Hematopoietic multipotent progenitor cell treated with erythropoietin and hydrocortisone succinate and interleukin-3 and kit ligand, for 17 days (in vitro differentiated cells): ENCODE measurements around the gene FGA.
A peak's percentile ranks its signal among the peaks of the same experiment; 100 is the strongest.

ENCODE experiments used
- DNase-seq: peaks from one replicate; pipeline ENCODE4 v3.0.0-alpha.2; 2015; ENCODE audit warnings: low spot score

Gene FGA

DNA sequence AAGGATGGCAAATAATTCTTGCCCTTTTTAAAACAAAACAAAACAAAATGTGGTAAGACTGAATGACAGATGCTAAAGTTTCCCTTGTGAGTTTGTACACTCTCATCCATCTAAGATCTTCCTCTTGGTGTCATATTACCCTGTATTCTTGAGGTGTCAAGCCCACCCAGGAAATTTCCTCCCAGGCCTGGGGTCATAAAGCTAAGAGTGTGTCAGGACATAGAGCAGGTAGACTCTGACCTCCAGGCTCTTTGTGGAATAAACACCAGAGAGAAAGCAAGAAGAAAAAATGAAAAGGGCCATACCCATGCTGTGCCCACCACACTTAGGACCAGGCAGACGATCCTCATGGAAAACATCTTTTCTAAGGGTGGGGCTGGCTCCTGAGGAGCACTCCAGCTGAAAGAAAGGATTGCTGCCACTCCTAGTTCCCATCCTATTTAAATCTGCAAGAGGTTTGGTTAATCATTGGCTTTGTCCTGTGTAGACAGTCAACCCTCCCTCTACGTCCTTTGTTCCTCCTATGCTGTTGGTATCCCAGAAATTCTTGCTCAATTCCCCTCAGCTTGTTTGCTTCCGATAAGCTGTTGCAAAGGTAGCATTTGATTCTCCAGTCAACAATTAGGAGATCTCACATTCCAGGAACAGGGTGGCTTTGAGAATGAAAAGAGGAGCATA is at the start of gene FGA:
Gene FGA (minus strand): TSS at position 414 of the 678 bp plus-strand sequence. CDS start 55 bp downstream, at position 359.
- no peak for DNase-seq

DNA sequence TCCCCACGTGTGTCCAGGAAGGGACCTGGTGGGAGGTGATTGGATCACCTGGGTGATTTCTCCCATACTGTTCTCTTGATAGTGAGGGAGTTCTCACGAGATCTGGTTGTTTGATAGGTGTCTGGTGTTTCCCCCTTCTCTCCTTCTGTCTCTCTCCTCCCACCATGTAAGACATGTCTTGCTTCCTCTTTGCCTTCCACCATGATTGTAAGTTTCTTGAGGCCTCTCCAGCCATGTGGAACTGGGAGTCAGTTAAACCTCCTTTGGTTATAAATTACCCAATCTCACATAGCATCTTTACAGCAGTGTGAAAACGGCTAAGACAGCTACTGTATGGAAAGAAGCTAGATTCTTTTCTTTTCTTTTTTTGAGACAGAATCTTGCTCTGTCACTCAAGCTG is 43.5 kb upstream of the FGA start:
- no peak for DNase-seq

DNA sequence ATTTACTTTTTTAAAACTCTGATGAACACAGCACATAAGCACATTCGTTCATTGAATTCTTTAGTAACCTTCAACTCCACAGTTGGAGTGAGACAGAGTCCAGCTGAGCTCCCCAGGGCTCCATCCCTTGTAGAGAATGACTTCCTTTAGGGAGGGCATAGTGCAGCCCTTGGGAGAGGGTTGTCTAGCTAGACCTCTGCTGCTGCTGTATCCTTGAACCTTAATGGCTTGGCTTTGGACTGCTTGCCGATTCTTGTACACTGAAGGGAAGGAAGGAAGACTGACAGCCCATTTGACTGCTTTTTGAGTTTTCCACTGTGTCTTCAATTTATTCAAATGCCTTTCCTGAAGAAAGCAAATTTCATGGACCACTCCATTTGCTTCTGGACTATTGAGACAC is 41.3 kb upstream of the FGA start:
- DNase-seq = no peak

DNA sequence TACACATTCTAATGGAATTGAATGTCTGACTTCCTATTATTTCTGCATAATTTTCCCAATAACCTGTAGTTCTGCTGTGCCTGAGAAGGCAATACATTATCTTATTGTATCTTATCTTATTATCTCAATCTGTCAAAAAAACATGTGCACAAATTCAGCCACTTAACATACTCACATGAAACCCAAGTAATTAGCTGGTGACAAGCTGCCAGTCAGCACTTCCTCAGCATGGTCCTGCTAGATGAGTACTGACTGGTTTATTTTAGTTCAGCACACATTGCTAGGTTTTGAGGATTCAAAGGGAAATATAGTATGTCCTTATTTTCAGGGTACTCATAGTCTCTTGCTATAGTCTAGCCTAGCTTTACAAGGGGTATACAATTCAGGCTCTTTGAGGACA is 39.8 kb upstream of the FGA start:
- DNase-seq = no peak

DNA sequence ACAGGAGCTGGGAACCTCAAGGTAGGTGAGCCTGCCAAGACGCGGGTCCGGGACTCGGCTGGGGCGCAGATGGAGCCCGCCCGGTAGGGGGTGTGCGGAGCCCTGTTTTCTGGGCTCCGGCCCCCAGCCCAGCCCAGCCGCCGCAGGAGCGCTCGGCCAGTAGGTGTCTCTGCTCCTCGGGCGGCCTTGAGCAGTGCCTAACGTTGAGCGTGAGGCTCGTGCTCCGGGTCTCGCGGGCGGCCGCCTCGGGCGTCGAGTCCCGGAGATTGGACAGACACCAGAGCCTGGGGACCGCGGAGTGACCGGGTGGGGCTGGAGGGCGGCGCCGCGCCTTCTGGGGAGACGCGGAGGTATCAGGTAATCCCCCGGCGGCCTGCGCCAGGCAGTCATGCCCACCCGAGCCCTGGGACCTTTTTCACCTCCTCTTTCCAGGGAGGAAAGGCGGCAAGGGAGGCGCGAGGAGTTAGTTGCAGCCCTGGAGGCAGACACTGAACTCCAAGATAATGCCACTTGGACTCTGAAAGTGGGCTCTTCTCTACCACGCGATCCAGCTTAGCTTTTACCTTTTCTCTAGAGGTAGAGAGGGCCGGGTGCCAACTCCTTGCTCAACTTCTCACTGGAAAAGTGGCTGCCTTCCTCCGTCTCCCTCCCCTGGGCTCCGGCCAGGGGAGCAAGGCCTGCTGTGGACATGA is 36.4 kb upstream of the FGA start:
- DNase-seq = no peak

DNA sequence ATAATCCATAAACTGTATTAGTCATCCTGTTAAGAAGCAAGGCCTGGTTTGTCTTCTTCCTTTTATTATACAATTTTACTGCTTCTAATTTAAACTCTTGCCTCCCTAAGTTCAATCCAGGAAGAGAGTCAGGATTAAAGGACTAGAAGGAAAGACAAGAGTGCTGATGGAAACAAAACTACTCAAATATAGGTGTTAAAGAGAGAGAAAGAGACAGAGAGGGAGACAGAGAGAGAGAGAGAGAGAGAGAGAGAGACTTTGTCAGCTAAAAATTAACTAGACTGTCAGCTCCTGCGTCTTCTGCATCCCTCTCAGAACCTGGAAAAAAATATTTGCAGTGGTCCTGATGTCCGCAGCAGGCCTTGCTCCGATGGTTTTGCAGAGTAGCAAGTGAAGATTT is 35.4 kb upstream of the FGA start:
- DNase-seq = no peak

DNA sequence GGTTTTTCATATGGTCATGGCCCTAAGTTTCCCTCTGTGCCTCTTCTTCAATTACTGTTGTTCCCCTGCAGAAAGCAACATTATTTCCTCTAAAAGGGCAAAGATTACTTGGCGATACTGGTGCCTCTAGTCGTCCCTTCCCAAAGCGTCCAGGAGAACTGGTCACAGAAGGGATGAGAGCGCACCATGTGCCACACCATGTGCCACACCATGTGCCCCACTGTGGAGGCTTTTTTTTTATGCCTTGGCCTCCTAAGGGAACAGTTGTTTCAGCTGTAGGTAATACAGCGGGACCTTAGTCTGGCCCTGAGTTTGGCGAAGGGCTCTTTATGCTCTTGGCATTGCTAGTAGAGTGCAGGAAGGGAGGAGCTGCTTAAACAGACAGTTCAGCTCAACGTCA is 33.5 kb upstream of the FGA start:
- DNase-seq = no peak

DNA sequence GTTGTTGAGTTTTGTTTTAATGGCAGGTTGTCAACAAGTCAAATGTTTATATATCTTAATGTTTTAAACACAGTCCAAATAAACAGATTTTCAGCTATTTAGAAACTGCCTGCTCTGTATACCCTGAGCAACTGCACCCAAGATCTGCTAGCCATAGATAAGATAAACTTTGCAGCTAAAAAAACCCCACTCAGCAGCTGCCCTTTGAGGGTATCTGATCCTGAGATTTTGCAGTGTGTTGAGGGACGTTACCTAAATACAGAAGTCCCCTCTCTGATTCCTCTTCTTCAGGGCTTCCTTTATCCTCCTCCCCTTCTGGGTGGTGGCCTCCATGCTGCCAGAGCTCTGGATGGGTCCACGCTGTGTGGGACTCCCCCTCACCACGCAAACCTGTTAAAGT is 32.9 kb upstream of the FGA start:
- no peak for DNase-seq

DNA sequence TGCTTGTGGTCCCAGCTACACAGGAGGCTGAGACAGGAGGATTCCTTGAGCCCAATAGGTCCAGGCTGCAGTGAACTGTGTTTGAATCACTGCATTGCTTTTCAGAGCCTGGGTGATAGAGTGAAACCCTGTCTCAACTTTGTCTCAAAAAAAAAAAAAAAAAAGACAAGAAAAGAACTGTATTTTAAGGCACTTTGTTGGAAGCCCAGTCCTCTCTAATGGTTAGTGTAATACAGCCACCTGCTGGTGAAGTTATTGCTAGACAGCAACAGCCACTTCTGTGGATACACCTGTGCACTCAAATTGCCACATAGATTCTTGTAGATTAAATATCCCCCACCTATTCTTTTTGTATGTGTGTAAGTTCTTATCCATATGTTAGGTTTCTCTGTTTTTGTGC is 32.1 kb upstream of the FGA start:
- DNase-seq = peak; percentile 11

DNA sequence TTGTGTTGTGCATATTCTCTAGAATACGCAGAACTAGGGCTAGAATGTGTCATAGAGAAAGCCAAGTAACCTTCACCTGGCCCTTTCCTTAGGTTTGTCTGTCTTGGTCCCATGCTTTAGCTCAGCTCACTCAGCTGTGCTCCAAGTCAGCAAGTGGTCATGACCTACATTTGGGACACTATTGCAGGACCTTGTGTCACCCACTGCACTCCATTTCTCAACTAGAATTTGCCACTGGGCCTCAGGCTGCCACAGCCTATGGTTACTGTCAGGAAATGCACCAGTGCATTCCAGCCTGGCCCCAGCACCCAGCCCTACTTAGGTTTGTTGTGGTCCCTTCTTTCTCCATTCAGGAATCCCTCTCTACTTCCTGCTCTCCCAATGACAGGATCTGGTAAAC is 29.6 kb upstream of the FGA start:
- no peak for DNase-seq

DNA sequence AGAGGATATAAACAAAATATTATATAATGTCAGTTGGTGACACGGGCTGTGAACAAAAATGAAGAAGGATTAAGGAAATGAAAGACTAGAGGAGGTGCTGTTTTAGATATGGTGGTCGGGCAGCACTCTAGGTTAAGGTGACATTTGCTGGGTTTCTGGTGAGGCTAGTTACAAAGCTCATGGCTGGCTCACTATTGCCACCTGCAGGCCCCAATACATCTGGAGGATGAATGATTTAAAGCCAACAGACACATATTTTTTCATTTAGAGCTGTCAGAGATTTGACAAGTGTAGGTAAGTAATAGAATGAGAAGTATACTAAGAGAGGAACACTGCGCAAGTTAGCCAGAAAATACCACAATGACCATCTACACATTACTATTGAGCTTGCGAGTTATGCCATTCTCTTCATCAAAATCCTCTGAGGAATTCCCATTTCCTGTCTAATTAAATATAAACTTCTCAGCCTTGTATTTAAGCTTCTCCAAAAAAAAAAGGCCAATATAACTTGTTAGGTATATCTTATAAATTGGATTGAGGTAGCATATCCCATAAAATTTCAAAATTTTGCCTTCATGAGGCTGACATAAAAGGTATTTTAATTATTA is 28.3 kb upstream of the FGA start:
- DNase-seq = peak; percentile 31

DNA sequence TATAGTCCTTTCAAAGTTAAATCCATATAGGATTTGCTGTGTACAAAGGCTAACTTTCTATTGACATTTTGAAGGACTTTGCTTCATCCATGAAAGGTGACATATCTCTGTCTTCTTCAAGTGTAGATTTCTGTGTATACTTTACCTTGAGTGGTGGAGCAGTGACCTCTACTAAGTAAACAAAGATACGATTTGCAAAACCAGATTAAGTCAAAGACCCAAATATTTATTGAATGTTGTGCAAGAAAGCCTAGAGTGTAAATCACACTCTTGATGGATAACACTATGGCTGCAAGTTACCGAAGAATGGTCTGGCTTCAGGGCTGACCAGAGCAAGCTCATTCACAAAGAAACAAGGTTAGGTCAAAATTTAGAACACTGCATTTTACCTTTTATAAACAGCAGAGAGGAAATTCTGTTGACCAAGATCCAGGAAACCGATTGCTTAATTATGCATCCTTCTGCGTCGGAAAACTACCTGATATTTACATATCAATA is 27.3 kb upstream of the FGA start:
- no peak for DNase-seq

DNA sequence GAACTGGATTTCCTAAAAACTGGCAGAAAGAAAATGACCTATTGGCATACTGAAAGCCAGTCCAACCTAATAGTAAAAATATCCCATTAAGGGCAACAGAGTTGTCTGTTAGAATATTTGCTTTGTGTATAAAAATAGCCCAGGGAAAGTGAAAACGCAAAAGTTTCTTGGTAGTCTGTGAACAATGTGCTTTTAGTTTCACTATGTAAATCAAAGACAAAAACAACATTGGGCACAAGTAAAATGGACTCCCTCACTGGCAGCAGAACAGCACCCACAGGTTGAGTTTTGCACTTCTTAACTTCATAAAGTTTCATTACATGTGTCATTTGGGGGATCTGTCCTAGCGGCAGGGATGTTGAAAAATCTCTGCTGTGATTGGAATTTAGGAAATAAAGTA is 26.2 kb upstream of the FGA start:
- DNase-seq = no peak

DNA sequence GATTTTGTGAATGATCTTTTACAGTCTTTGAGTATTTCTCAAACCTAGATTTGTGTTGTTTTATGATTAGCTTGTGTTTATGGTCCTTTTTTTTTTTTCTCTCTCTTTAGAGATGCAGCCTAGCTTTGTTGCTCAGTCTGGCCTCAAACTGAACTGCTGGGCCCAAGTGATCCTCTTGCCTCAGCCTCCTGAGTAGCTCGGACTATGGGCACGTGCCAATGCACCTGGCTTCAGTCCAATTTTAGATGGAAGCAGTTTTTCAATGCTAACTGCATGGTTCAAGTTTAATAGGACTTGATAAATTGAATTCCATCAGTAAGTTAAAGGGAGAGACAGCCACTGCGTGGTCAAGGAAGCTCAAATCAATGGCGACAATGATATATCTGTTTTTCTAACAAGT is 25.7 kb upstream of the FGA start:
- DNase-seq = no peak

DNA sequence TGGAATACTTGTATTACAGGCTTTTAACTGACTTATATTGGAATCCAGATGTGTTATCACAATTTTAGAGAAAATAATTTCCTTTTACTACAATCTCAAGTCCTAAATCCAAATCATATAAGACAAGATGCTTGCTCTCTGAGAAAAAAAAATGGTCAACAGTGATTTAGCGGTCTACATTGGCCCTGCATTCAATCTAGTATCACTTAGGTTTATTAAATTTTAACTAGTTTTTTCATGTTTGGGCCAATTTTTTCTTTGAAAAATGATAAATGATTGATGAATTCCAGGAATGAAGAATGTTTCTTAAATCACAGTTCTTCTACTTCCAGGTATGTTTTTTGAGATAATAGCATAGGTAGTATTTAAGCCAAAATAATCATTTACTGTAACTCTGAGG is 24.7 kb upstream of the FGA start:
- DNase-seq = no peak

DNA sequence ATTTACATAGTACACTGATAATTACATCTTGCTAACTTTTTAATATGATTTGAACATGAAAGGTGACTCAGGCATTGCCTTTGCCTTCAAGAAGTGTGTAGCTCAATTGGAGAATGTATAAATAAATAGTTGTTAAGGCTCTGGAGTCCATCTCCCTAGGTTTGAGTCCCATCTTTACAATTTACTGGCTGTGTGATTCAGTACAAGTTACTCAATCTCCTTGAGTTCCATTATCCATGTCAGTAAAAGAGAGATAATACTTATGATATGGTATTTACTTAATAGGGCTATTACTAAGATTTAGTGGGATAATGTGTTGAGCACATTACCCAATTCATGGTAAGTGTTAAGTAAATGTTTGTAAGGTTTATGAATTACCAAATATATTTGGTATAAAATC is 23.8 kb upstream of the FGA start:
- no peak for DNase-seq

DNA sequence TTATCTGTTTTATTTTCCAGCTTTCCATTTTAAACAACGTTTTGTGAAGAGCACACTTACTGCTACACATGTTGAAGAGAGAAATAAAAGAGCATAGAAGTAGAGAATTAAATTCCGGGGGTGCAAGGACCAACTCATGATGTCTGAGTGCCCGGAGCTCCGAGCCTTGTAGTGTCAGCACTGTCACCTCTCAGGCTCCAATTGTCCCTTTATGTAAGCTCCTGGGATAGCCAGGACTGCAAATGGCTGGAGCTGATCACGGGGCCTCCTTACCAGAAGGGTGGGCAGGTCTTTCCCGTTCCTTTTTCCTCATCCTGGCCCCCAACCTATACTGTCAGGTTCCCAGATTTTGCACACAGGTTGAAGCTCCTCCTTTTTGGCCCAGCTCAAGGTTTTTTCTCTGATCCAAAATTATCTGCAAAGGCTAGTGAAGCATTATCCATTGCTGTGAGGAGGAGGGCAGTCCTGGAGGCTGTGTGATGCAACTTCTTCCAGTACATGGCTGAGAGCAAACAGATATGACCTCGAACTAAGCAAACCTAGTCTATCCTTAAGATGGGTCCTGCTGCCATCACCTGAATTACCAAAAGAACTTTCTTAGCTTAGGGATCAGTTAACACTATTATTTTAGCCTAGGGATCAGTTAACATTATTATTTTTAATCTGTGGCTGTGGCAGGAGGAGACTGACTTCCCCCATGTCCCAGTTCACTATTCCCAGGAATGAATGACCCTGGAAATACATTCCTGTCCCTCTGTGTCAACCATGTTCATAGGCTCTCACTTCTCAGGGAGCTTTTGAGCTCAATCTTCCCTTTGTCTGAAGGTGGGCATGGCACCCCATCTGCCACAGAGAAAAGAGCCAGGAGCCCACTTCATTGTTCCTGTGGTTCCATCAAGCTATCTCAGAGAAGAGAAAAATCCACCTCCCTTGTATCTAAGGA is 22.2 kb upstream of the FGA start, which contains the start of gene FGG:
Gene FGG (minus strand): TSS at position 185 of the 943 bp plus-strand sequence. CDS start 47 bp downstream, at position 138.
- no peak for DNase-seq

DNA sequence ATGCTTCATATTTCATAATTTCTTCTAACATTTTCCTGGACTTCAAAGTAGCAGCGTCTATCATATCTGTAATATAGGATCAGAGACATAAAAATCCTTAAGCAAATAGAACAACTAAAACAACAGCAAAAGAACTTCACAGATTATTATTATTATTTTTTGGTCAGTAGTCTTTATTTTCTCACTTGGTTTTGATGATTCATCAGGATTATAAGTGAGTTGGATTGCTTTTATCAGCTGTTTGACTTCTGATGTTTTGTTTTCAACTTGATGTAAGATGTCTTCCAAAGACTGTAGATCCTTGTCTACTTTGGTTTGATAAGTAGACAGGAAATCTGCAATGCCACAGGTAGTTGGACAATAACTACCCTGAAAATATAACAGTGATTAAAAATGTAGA is 21.3 kb upstream of the FGA start:
- no peak for DNase-seq

DNA sequence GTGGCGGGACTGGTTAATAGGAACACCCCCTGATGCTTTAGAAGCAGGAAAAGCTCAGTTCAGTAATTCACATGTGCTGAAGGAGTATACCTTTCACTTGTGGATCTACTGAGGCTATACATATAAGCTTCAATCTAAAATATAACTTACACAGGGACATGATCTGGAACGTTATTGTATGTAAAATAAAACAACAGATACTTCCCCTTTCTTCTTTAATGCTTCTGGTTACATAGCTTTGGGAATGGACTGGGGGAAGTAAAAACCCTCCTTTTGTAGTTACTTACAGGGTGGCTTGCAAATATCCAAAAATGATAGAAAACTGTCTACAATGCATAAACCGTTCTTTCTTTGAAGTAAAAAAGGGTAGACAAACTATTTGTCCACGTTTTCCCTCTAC is 20.0 kb upstream of the FGA start:
- DNase-seq = no peak

DNA sequence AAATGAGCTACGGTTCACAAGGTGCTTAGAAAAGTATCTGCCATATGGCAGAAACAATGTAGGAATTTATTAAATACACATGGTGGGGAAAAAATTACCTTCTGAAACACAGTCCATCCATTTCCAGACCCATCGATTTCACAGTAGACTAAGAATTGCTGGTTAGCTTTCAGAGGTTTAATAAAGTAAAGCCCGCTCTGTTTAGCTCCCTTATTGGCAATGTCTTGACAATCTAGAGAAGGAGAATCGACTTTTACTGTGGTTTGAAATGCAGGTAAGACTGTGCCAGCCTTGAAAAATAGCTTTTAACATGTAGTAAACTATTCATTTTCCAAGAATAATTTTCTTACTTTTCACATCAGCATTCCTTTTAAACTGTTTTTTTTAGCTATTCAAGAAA is 19.0 kb upstream of the FGA start:
- DNase-seq = no peak

DNA sequence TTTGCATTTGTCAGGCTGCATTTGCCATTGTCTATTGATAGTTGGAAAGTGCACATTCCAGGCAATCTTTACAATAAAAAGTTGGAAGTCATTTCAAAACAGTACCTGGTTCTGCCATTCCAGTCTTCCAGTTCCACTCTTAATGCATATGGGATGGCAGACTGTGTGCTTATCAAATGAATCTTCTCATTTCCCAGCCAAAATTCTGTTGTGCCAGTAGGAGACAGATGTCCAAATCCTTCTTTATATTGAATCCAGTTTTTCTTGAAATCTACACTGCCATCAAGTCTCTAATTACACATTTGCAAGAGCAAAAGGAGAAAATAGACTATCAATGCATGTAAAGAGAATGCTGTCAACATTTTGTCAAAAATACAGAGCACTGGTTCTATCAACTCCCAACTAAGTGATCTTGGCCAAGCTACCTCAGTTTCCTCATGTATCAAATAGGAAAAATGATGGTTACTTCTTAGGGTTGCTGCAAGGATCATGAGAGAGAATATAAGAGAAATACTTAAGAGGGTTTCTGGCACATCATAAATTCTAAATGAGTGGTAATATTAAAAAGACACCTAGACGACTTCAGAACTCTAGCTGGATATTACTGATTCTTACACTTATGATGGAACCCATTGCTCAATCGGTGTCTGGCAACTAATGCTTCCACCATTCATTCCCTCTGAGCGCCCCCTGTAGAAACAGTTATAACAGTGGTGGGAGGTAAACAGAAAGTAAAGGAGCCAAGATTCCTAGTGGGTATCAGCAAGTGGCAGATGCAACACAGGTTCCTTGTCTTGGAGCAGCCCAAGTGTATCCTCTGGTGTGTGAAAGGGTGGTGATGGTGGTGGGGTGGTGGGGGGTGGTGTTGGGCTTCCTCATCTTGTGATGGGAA is 18.1 kb upstream of the FGA start:
- DNase-seq = no peak
